Bronchial epithelial cell (primary cell): Measurements from ENCODE around the gene USP35. TPM values are rescaled to one million over a fixed set of nuclear protein-coding genes. Genes with fewer than 3 reads are reported as not detected.
"Not testable (repeated sequence)": the region's sequence is repeated elsewhere in the genome, so short reads cannot be mapped to it uniquely, and the experiment has no call there.

Source experiments
- DNase-seq: peaks from one replicate; pipeline ENCODE4 v3.0.0-alpha.2; 2010; ENCODE audit warnings: low read depth
- FAIRE-seq: peaks from 2 replicates; lab custom pipeline; 2011; peaks lifted over from hg19 to GRCh38; lab: Jason Lieb, UNC
- H3K27me3 ChIP-seq: 2 replicates; pipeline ENCODE4 v1.5.1; 2011; ENCODE audit warnings: low read length; ENCODE audit not compliant: control insufficient read depth, insufficient read depth
- H3K36me3 ChIP-seq: 2 replicates; pipeline ENCODE4 v1.5.1; 2011; ENCODE audit warnings: low read length; ENCODE audit not compliant: control insufficient read depth, insufficient read depth
- H3K4me3 ChIP-seq: 2 replicates; pipeline ENCODE4 v1.5.1; 2011; ENCODE audit warnings: mild to moderate bottlenecking, low read depth, low read length, control low read depth
- total RNA-seq: library from RNA; depleted of rRNA; stranded (reverse); fragments of >200 nt; gene quantifications from 2 replicates; pipeline ENCODE4 v1.2.1, GENCODE V29; 2014
- TF ChIP-seq, protein P1 (sequence below): IDR thresholded peaks from 2 replicates; pipeline ENCODE4 v1.5.1; 2011; ENCODE audit warnings: mild to moderate bottlenecking, moderate library complexity, low read length, control low read depth, inconsistent platforms; ENCODE audit not compliant: insufficient read depth, severe bottlenecking

Gene USP35
- total RNA-seq, 1 donor from 2014 or later = 3.7 TPM

DNA sequence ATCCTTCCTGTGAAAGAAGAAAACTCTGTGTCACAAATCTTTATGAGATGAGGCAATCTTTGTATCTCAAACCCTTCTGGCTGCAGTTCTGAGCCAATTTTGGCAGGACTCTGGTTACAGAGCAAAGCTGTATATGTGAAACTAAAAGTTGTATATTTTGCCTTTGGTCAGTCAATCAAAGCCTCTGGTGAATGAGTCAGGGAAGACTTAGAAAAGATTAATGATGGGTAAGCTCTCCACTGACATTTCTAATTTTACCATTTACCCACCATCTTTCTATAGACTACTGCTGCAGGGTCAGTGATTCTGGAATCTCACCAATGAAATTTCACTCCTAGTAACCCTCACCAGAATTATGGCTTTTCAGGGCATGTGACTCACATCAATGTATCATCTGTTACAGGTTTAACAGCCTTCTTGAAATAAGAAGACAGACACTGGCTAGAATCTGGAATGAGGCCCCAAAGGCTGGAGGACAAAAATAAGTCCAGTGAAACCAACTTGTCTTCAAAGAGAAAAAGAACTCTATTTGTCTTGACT lies 43.3 kb downstream of the USP35 start:
- TF ChIP-seq, protein P1, sequence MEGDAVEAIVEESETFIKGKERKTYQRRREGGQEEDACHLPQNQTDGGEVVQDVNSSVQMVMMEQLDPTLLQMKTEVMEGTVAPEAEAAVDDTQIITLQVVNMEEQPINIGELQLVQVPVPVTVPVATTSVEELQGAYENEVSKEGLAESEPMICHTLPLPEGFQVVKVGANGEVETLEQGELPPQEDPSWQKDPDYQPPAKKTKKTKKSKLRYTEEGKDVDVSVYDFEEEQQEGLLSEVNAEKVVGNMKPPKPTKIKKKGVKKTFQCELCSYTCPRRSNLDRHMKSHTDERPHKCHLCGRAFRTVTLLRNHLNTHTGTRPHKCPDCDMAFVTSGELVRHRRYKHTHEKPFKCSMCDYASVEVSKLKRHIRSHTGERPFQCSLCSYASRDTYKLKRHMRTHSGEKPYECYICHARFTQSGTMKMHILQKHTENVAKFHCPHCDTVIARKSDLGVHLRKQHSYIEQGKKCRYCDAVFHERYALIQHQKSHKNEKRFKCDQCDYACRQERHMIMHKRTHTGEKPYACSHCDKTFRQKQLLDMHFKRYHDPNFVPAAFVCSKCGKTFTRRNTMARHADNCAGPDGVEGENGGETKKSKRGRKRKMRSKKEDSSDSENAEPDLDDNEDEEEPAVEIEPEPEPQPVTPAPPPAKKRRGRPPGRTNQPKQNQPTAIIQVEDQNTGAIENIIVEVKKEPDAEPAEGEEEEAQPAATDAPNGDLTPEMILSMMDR = no peak
- Histone ChIP-seq H3K4me3 (no peak overlapping the region), H3K36me3 (no peaks in the 10 kb centered on the region), H3K27me3 (no peaks in the 10 kb centered on the region)
- FAIRE-seq (no peak), DNase-seq (peak; percentile 54)

DNA sequence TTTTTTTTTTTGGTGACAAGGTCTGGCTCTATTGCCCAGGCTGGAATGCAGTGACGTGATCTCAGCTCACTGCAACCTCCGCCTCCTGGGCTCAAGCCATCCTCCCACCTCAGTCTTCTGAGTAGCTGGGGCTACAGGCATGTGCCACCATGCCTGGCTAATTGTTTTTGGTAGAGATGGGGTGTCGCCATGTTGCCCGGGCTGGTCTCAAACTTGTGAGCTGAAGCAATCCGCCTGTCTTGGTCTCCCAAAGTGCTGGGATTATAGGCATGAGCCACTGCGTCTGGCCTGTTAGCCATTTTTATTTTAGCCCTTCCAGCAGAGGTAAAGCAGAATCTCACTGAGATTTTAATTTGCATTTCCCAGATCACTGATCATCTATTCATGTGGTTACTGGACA lies 44.3 kb downstream of the USP35 start:
- not testable (repeated sequence) for FAIRE-seq, H3K36me3 ChIP-seq, H3K4me3 ChIP-seq, H3K27me3 ChIP-seq
- peak; percentile 20 for DNase-seq

DNA sequence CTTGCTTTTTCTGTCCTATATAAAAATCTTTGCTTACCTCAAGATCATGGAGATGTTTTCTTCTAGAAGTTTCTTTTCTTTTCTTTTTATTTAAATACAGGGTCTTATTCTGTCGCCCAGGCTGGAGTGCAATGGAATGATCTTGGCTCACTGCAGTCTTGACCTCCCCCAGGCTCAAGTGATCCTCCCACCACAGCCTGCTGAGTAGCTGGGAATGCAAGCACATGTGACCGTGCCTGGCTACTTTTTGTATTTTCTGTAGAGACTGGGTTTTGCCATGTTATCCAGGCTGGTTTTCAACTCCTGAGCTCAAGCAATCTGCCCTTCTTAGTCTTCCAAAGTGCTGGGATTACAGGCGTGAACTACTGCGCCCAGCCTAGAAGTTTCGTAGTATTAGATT lies 45.3 kb downstream of the USP35 start:
- H3K4me3 ChIP-seq = no peak overlapping the region
- H3K27me3 ChIP-seq = no peaks in the 10 kb centered on the region
- no peaks in the 10 kb centered on the region for H3K36me3 ChIP-seq
- DNase-seq = no peak
- no peak for FAIRE-seq
- TF ChIP-seq, protein P1 = no peak

DNA sequence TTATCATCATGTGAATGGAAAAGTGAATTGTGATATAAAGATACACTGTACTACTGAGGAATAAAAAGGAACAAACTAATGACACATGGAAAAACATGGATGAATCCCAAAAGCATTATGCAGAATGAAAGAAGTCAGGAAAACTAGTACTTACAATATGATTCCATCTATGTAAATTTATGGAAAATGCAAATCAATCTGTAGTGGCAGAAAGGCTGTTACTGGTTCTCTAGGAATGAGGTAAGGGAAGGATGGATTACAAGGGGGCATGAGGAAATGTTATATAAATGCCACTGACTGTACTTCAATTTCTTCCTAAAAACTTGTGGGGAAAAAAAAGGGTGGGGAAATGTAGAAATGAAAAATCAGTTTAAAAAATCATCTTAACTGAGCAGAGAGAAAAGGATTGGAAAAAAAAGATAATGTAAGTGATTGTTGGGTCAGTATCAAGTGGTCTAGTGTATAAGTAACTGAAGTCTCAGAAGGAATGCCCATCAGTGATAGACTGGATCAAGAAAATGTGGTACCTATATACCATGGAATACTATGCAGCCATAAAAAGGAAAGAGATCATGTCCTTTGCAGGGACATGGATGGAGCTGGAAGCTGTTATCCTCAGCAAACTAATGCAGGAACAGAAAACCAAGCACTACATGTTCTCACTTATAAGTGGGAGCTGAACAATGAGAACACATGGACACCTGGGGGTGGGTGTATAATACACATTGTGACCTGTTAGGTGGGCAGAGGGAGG lies 48.8 kb downstream of the USP35 start:
- no peaks in the 10 kb centered on the region for H3K36me3 ChIP-seq
- no peak overlapping the region for H3K4me3 ChIP-seq
- no peaks in the 10 kb centered on the region for H3K27me3 ChIP-seq
- TF ChIP-seq, protein P1 = no peak
- no peak for FAIRE-seq
- DNase-seq = no peak

DNA sequence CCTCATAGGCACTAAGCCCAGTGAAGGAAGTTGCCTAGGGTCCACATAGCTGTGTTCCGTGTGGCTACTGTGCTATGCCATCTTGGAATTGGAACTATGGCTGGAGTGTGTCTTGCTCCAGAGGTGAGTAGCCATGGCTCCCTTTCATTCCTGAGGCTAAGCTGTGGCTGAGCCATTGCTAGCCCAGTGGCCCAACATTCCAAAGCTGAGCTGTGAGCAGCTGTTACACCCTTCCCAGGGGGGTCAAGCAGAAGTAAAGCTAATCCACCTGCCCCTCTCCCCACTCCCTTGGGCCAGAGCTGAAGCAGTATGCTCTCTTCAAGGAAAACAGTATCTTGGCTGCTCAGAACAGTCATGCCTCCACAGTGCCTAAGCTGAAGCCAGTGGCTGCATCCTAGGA lies 51.1 kb downstream of the USP35 start:
- DNase-seq (no peak), FAIRE-seq (no peak)
- TF ChIP-seq, protein P1 = no peak
- Histone ChIP-seq H3K36me3 (no peaks in the 10 kb centered on the region), H3K27me3 (no peaks in the 10 kb centered on the region), H3K4me3 (no peak overlapping the region)

DNA sequence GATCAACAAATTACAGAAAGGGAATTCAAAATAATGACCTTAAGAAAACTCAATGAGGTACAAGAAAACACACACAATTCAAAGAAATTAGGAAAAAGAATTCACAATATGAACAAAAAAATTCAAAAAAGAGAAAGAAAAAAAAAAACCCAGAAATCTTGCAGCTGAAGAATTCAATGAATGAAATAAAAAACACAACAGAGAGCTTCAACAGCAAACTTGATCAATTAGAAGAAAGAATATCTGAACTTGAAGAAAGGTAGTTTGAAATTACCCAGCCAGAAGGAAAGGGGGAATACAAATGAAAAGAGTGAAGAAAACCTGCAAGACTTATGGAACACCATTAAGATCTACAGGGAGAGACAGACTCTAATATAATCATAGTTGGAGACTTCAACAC lies 52.8 kb downstream of the USP35 start:
- DNase-seq (no peak), FAIRE-seq (no peak)
- Histone ChIP-seq H3K36me3 (no peaks in the 10 kb centered on the region), H3K4me3 (no peak overlapping the region), H3K27me3 (no peaks in the 10 kb centered on the region)
- TF ChIP-seq, protein P1 = no peak
